Measurements from ENCODE around the gene ATRIP.

The ATRIP gene

DNA sequence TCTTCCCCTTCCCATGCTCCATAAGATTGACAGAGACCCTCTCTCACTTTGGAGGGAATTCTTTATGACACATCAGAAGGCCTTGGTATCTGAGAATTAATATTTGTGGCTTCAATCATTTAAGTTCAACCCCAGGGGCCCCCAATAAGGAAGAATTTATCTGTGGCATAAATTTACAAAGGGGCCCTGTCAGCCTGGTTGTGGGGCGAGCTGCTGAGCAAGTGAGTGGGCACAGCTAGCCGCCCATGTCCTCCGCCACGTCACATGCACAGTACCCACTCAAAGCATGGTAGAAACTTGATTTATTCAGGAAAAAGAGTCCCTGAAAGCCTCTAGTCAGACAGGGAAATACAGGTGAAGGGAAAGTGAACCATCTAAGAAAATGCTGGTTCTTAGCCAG is 30.0 kb upstream of the ATRIP start:
- no peak for TF ChIP-seq EZH2phosphoT487 (IDR thresholded peaks at IDR 0.05; ENCODE audit: borderline replicate concordance, low read length)
- TF ChIP-seq, protein P1, sequence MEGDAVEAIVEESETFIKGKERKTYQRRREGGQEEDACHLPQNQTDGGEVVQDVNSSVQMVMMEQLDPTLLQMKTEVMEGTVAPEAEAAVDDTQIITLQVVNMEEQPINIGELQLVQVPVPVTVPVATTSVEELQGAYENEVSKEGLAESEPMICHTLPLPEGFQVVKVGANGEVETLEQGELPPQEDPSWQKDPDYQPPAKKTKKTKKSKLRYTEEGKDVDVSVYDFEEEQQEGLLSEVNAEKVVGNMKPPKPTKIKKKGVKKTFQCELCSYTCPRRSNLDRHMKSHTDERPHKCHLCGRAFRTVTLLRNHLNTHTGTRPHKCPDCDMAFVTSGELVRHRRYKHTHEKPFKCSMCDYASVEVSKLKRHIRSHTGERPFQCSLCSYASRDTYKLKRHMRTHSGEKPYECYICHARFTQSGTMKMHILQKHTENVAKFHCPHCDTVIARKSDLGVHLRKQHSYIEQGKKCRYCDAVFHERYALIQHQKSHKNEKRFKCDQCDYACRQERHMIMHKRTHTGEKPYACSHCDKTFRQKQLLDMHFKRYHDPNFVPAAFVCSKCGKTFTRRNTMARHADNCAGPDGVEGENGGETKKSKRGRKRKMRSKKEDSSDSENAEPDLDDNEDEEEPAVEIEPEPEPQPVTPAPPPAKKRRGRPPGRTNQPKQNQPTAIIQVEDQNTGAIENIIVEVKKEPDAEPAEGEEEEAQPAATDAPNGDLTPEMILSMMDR (IDR thresholded peaks at IDR 0.05; ENCODE audit: low read depth, low read length, poor library complexity, severe bottlenecking): no peak
- Histone ChIP-seq H3K4me1 (ENCODE audit: control insufficient read depth, low read length) (no peaks in the 10 kb centered on the region), H4K20me1 (ENCODE audit: control insufficient read depth, insufficient read depth, low read depth, low read length) (no peaks in the 10 kb centered on the region), H3K27me3 (ENCODE audit: control insufficient read depth, low read length) (no peaks in the 10 kb centered on the region), H3K9me2 (replicated peaks; ENCODE audit: control insufficient read depth, low read length) (no peaks in the 10 kb centered on the region), H3K4me2 (ENCODE audit: low read length) (no peak overlapping the region), H3K27ac (ENCODE audit: low read depth, low read length) (no peak overlapping the region), H3K36me3 (ENCODE audit: control insufficient read depth, low read length) (no peaks in the 10 kb centered on the region), H3K9me3 (ENCODE audit: control insufficient read depth, insufficient read depth, low read length) (no peaks in the 10 kb centered on the region), H3F3A (ENCODE audit: control insufficient read depth, insufficient read depth) (no peaks in the 10 kb centered on the region), H3K79me2 (ENCODE audit: control insufficient read depth, low read length) (no peaks in the 10 kb centered on the region), H3K4me3 (ENCODE audit: low read length) (no peak overlapping the region)

DNA sequence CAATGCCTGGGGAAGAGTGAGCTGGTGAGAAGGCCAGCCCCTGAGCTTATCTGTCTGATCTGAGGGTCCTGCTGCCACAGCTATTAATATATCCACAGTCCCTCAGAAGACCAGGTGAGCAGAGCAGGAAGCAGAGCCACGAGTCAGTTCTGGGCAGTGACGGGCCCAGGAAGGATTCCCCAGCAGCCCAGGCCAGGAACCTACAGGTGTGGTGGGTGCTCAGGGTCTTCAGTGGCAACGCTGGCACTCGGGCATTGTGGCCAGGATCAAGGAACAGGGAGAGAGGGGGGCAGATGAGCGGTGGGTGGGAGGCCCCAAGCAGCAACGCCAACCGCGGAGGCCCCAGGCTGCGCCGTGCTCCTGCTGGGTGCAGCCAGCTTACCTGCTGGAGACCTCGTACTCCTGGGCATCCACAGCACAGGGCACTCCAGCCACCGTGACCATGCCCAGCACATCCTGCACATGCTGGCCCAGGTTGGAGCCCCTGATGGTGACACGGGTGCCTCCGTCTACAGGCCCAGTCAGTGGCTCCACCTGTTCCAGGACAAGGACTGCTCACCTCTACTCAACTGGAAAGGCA is 28.9 kb upstream of the ATRIP start:
- Histone ChIP-seq H3K4me3 (ENCODE audit: low read length) (no peak overlapping the region), H3K9me2 (replicated peaks; ENCODE audit: control insufficient read depth, low read length) (no peaks in the 10 kb centered on the region), H3K36me3 (ENCODE audit: control insufficient read depth, low read length) (no peaks in the 10 kb centered on the region), H3K27ac (ENCODE audit: low read depth, low read length) (no peak overlapping the region), H3K4me2 (ENCODE audit: low read length) (no peak overlapping the region), H3K79me2 (ENCODE audit: control insufficient read depth, low read length) (no peaks in the 10 kb centered on the region), H4K20me1 (ENCODE audit: control insufficient read depth, insufficient read depth, low read depth, low read length) (no peaks in the 10 kb centered on the region), H3K27me3 (ENCODE audit: control insufficient read depth, low read length) (no peaks in the 10 kb centered on the region), H3K4me1 (ENCODE audit: control insufficient read depth, low read length) (no peaks in the 10 kb centered on the region), H3F3A (ENCODE audit: control insufficient read depth, insufficient read depth) (no peaks in the 10 kb centered on the region), H3K9me3 (ENCODE audit: control insufficient read depth, insufficient read depth, low read length) (no peaks in the 10 kb centered on the region)
- TF ChIP-seq, protein P1 (IDR thresholded peaks at IDR 0.05; ENCODE audit: low read depth, low read length, poor library complexity, severe bottlenecking): no peak
- TF ChIP-seq EZH2phosphoT487 (IDR thresholded peaks at IDR 0.05; ENCODE audit: borderline replicate concordance, low read length): no peak

DNA sequence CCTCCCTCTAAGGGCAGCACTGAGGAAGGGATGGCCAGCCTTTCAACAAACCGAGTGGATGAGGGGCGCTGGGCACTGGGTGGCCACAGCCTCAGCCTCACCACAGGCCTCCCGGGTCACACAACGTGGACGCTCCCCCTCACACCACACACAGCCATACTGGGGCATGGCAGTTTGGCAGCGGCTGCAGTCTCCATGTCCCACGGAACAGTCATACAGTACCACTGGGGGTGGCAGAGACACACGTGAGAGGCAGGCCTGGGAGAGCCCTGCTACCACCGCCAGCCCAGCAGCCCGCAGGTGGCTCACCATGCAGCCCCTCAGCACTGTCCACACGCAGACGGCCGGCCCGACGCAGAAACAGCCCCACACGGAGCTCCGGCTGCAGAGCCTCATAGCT is 28.4 kb upstream of the ATRIP start:
- Histone ChIP-seq H4K20me1 (ENCODE audit: control insufficient read depth, insufficient read depth, low read depth, low read length) (no peaks in the 10 kb centered on the region), H3K9me2 (replicated peaks; ENCODE audit: control insufficient read depth, low read length) (no peaks in the 10 kb centered on the region), H3K36me3 (ENCODE audit: control insufficient read depth, low read length) (no peaks in the 10 kb centered on the region), H3K27ac (ENCODE audit: low read depth, low read length) (no peak overlapping the region), H3K4me1 (ENCODE audit: control insufficient read depth, low read length) (no peaks in the 10 kb centered on the region), H3K27me3 (ENCODE audit: control insufficient read depth, low read length) (no peaks in the 10 kb centered on the region), H3F3A (ENCODE audit: control insufficient read depth, insufficient read depth) (no peaks in the 10 kb centered on the region), H3K4me3 (ENCODE audit: low read length) (no peak overlapping the region), H3K79me2 (ENCODE audit: control insufficient read depth, low read length) (no peaks in the 10 kb centered on the region), H3K4me2 (ENCODE audit: low read length) (no peak overlapping the region), H3K9me3 (ENCODE audit: control insufficient read depth, insufficient read depth, low read length) (no peaks in the 10 kb centered on the region)
- TF ChIP-seq, protein P1 (IDR thresholded peaks at IDR 0.05; ENCODE audit: low read depth, low read length, poor library complexity, severe bottlenecking): no peak
- no peak for TF ChIP-seq EZH2phosphoT487 (IDR thresholded peaks at IDR 0.05; ENCODE audit: borderline replicate concordance, low read length)
